ENCODE results near the gene LHFPL6.

DNA sequence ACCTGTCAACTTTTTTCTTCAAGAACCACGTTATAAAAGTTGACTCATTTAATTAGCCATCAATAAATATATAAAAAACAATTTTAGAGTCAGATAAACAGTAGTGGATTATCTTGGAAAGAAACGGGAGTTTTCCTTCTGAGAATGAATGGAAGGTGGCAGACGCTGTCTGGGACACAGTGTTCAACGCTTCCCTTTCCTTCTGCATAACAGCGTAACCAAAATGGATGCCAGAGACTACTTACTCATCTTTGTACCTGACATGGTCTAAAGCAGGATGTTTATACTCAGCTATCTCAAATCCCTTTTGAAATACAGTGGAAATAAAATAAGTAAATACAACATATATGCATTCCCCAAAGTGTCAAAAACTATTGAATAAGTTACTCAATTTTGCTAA is 195.2 kb downstream of the LHFPL6 start:
- TF ChIP-seq ZBTB7A (IDR thresholded peaks at IDR 0.05; ENCODE audit: low read depth) (no peak), YY1 (IDR thresholded peaks at IDR 0.05; ENCODE audit: low read depth) (no peak), CEBPB (IDR thresholded peaks at IDR 0.05) (no peak), RAD21 (IDR thresholded peaks at IDR 0.05; ENCODE audit: low read depth) (no peak), CREB1 (IDR thresholded peaks at IDR 0.05; ENCODE audit: low read depth) (no peak)
- TF ChIP-seq, protein P1, sequence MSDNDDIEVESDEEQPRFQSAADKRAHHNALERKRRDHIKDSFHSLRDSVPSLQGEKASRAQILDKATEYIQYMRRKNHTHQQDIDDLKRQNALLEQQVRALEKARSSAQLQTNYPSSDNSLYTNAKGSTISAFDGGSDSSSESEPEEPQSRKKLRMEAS (IDR thresholded peaks at IDR 0.05) = no peak
